GM12892 (cell line): ENCODE data around the gene ZNF277.

ENCODE experiments used
- POLR2A ChIP-seq: IDR thresholded peaks from 2 replicates; pipeline ENCODE4 v1.6.1; 2011; ENCODE audit warnings: low read depth, low read length, control low read depth
- POLR2AphosphoS5 ChIP-seq: IDR thresholded peaks from 2 replicates; pipeline ENCODE4 v1.6.1; 2011; ENCODE audit warnings: low read depth, low read length, control low read depth
- TAF1 ChIP-seq: IDR thresholded peaks from 2 replicates; pipeline ENCODE4 v1.6.1; 2011; ENCODE audit warnings: low read depth, mild to moderate bottlenecking, control low read depth, low read length, borderline replicate concordance

- no peak for TF ChIP-seq POLR2AphosphoS5
- no peak for TF ChIP-seq TAF1
- no peak for TF ChIP-seq POLR2A
Observed at GRCh38 chr7:112338786-112339185, 132.3 kb downstream of the ZNF277 start.
